Ovary (tissue), 3 donors: ENCODE results near the gene MYL5.

ENCODE experiments used
- CTCF ChIP-seq, 3 donors: fragments of 450-650 bp in 2 of 3; fragments of 200-600 bp in 1 of 3; IDR thresholded peaks; one replicate each; pipeline versions ENCODE4 v1.5.1 to v1.8.0; 2016 to 2022; ENCODE audit warnings: antibody characterized with exemption in 3 of 3, mild to moderate bottlenecking in 1 of 3
- POLR2A ChIP-seq: fragments of 450-650 bp; IDR thresholded peaks from one replicate; pipeline ENCODE4 v1.6.1; 2017; ENCODE audit warnings: antibody characterized with exemption, mild to moderate bottlenecking, moderate library complexity
- donor health status: DM: no; HTN: no; CAD: no.

DNA sequence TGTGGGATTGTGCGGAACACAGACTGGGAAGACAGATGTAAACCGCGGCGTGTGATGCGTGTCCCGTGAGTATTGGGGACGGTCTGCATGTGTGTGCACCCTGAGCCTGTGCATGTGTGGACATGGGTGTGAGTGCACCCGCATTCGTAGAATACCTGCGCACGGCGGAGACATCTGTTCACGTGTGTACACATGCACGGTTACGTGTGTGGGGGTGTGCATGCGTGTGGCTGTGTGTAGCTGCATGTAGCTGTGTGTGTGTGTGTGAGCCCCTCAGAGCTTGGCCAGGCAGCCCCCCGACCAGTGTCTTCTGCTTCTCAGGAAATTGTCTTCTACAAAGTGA lies 19.9 kb upstream of the MYL5 start:
- TF ChIP-seq CTCF (IDR thresholded peaks at IDR 0.05) (no peak), POLR2A (no peak)
